A549 (cell line): ENCODE results near the gene ARHGEF16. TPM values are rescaled to one million over a fixed set of nuclear protein-coding genes. Genes with fewer than 3 reads are reported as not detected.

Experiments used
- ATAC-seq, 2 experiments: fragments of 200-7000 bp in 1 of 2; fragments of >200 bp in 1 of 2; cut with Nextera tagmentation in 1 of 2; cut with Tn5 transposase in 1 of 2; 3 replicates each; pipeline versions ENCODE4 v1.8.0 to v1.9.1; 2018 to 2020; ENCODE audit warnings: mild to moderate bottlenecking in 1 of 2, moderate library complexity in 1 of 2
- CTCF ChIA-PET: fragments of 300-600 bp; sonication (Branson Sonifier 250); formaldehyde crosslinking; extraction: SDS; loops from one replicate; lab custom pipeline; 2021; ENCODE audit warnings: antibody characterized with exemption, inconsistent platforms; lab: Yijun Ruan, JAX
- POLR2A ChIA-PET: fragments of 350-600 bp; formaldehyde crosslinking; extraction: SDS; loops from one replicate; lab custom pipeline; 2021; ENCODE audit warnings: antibody characterized with exemption, inconsistent platforms; lab: Yijun Ruan, JAX
- DNase-seq, 2 experiments: peaks; one replicate each; pipeline versions ENCODE4 v3.0.0 to v3.0.0-alpha.2; 2011 to 2016; ENCODE audit warnings: low read depth in 1 of 2, low spot score in 1 of 2
- FAIRE-seq: peaks from 2 replicates; lab custom pipeline; 2011; peaks lifted over from hg19 to GRCh38; lab: Jason Lieb, UNC
- H3K27ac ChIP-seq, 2 experiments: fragments of >200 bp; sonication (Bioruptor Twin); formaldehyde crosslinking; 3 replicates each; pipeline ENCODE4 v1.5.1; 2016 to 2017
- H3K4me1 ChIP-seq: fragments of >200 bp; sonication (Bioruptor Twin); formaldehyde crosslinking; 3 replicates; pipeline ENCODE4 v1.6.1; 2016
- H3K4me2 ChIP-seq: fragments of >200 bp; sonication (Bioruptor Twin); formaldehyde crosslinking; 3 replicates; pipeline ENCODE4 v1.6.1; 2016
- H3K4me3 ChIP-seq: fragments of >200 bp; sonication (Bioruptor Twin); formaldehyde crosslinking; 3 replicates; pipeline ENCODE4 v1.5.1; 2016
- H3K9me3 ChIP-seq: fragments of >200 bp; sonication (Bioruptor Twin); formaldehyde crosslinking; 3 replicates; pipeline ENCODE4 v1.6.1; 2016
- CBX8 ChIP-seq: fragments of 200-600 bp; sonication (generic); IDR thresholded peaks from 2 replicates; pipeline ENCODE4 v1.6.1; 2016
- CEBPB ChIP-seq, 2 experiments: fragments of >200 bp in 1 of 2; sonication (Bioruptor Twin) in 1 of 2; formaldehyde crosslinking in 1 of 2; IDR thresholded peaks; 2 replicates each; pipeline ENCODE4 v1.6.1; 2012 to 2016
- CHD2 ChIP-seq: fragments of 150-350 bp; IDR thresholded peaks from 2 replicates; pipeline ENCODE4 v1.6.1; 2014; ENCODE audit warnings: low read length; ENCODE audit not compliant: partially characterized antibody
- FOSB ChIP-seq: fragments of 250-450 bp; sonication (Bioruptor Pico); IDR thresholded peaks from 2 replicates; pipeline ENCODE4 v1.5.0; 2020; ENCODE audit warnings: mild to moderate bottlenecking, moderate library complexity
- KDM5A ChIP-seq: fragments of 200-600 bp; sonication (generic); IDR thresholded peaks from 2 replicates; pipeline ENCODE4 v1.6.1; 2016; ENCODE audit warnings: antibody characterized with exemption, mild to moderate bottlenecking
- NFE2L2 ChIP-seq: fragments of 150-350 bp; conservative IDR thresholded peaks from 2 replicates; pipeline ENCODE4 v1.6.1; 2014; ENCODE audit warnings: low read length
- NPAS2 ChIP-seq: fragments of 250-450 bp; sonication (Bioruptor Pico); IDR thresholded peaks from 2 replicates; pipeline ENCODE4 v1.8.0; 2022; ENCODE audit warnings: mild to moderate bottlenecking, moderate library complexity, borderline replicate concordance
- NR3C1 ChIP-seq: fragments of >200 bp; sonication (Bioruptor Twin); formaldehyde crosslinking; IDR thresholded peaks from 3 replicates; pipeline ENCODE4 v1.6.1; 2017
- RAD21 ChIP-seq, 2 experiments: fragments of >200 bp in 1 of 2; sonication (Bioruptor Twin) in 1 of 2; formaldehyde crosslinking in 1 of 2; IDR thresholded peaks in 1 of 2; conservative IDR thresholded peaks in 1 of 2; 2 replicates in 1 of 2; 3 replicates in 1 of 2; pipeline ENCODE4 v1.6.1; 2012 to 2018; ENCODE audit warnings: inconsistent platforms in 1 of 2
- RCOR1 ChIP-seq: fragments of 150-350 bp; IDR thresholded peaks from 2 replicates; pipeline ENCODE4 v1.6.1; 2014; ENCODE audit warnings: antibody characterized with exemption, low read length, low read depth
- RNF2 ChIP-seq: fragments of 200-600 bp; sonication (generic); IDR thresholded peaks from 2 replicates; pipeline ENCODE4 v1.6.1; 2016; ENCODE audit warnings: low read depth, mild to moderate bottlenecking, antibody characterized with exemption, moderate library complexity, borderline replicate concordance
- SMC3 ChIP-seq: fragments of >200 bp; sonication (Bioruptor Twin); formaldehyde crosslinking; IDR thresholded peaks from 3 replicates; pipeline ENCODE4 v1.6.1; 2018; ENCODE audit warnings: inconsistent platforms
- SREBF2 ChIP-seq: fragments of 450-650 bp; IDR thresholded peaks from 2 replicates; pipeline ENCODE4 v1.6.1; 2014; ENCODE audit warnings: mild to moderate bottlenecking, moderate library complexity
- ZFP36 ChIP-seq: fragments of 450-650 bp; IDR thresholded peaks from 2 replicates; pipeline ENCODE4 v1.6.1; 2014; ENCODE audit warnings: borderline replicate concordance; ENCODE audit not compliant: partially characterized antibody
- ZNF302 ChIP-seq: fragments of 250-450 bp; sonication (Bioruptor Pico); IDR thresholded peaks from 2 replicates; pipeline ENCODE4 v1.9.0; 2021; ENCODE audit warnings: inconsistent platforms, mild to moderate bottlenecking, moderate library complexity
- WGBS: methylation state at CpG from one replicate; pipeline ENCODE4 v1.1.6; 2017; ENCODE audit errors: missing lambda C conversion rate; 5-methylcytosine and 5-hydroxymethylcytosine counted together
- polyA plus RNA-seq, 4 experiments: library from polyadenylated mRNA; depleted of rRNA in 3 of 4; stranded (reverse); fragments of >200 nt; fragmentation: RNase III in 1 of 4; extraction: RNeasy Plus Mini Kit Qiagen cat#74134 plus additional on column Dnase treatment in 1 of 4; gene quantifications; 2 replicates in 3 of 4; 3 replicates in 1 of 4; pipeline ENCODE4 v1.2.3, GENCODE V29; 2011 to 2017
- TF ChIP-seq, protein P1 (sequence below): IDR thresholded peaks from 2 replicates; pipeline ENCODE4 v1.6.1; 2012
- TF ChIP-seq, protein P2 (sequence below): fragments of 150-350 bp; IDR thresholded peaks from 2 replicates; pipeline ENCODE4 v1.6.1; 2014; ENCODE audit warnings: low read depth, mild to moderate bottlenecking, low read length
- TF ChIP-seq, protein P3 (sequence below): fragments of 250-450 bp; sonication (Bioruptor Pico); IDR thresholded peaks from 2 replicates; pipeline ENCODE4 v1.5.0; 2021; ENCODE audit warnings: mild to moderate bottlenecking, moderate library complexity, borderline replicate concordance
- TF ChIP-seq, protein P4 (sequence below): IDR thresholded peaks from 2 replicates; pipeline ENCODE4 v1.6.1; 2012
- TF ChIP-seq, protein P5 (sequence below): IDR thresholded peaks from 2 replicates; pipeline ENCODE4 v1.6.1; 2012; ENCODE audit warnings: low read depth, borderline replicate concordance

The ARHGEF16 gene
- polyA plus RNA-seq, 2 of the 4 experiments (the other 2 are of a cell fraction) = 1.4 to 3.2 TPM

DNA sequence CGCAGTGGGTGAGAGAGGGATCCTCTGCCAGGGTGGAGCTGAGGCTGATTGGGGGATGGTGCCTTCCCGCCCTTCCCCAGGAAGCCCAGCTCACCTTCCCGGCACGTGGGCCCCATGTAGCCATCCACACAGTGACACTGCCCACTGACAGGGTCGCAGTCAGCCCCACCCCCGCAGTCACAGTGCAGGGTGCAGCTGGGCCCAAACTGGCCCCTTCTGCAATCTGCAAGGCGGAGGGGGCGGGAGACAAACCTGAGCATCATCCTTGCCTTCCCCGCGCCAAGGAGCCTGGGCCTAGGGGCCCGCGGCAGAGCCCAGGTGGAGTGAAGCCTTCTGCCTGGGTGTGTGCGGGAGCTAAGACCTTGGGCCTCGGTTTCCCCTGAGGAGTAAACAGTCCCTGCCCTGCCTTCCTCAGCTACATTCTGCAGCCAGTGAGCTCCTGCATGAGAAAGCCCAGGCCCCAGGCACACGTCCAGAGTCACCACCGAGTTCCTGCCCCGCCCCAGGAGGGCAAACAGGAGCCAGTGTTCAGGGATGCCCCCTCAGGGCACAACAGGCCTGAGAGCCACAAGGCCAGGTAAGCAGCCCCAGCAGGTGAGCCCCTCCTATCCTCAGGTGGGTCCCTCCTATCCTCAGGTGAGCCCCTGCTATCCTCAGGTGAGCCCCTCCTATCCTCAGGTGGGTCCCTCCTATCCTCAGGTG is 38.2 kb downstream of the ARHGEF16 start:
- H3K4me1 ChIP-seq = peaks cover 3% of the 10 kb centered on the region; the same call in 1 of the 3 replicates
- TF ChIP-seq FOSB (CRISPR knock-in tag) (no peak), RCOR1 (no peak), KDM5A (no peak), SMC3 (no peak), NFE2L2 (no peak), CHD2 (no peak), RNF2 (no peak), CBX8 (no peak), NR3C1 (no peak), ZNF302 (no peak), ZFP36 (no peak), RAD21 (conservative IDR thresholded peaks at IDR 0.05 in 1 of 2, IDR thresholded peaks at IDR 0.05 in 1 of 2) (no peak), SREBF2 (no peak), CEBPB (IDR thresholded peaks at IDR 0.05) (no peak), NPAS2 (CRISPR knock-in tag) (no peak)
- TF ChIP-seq, protein P1, sequence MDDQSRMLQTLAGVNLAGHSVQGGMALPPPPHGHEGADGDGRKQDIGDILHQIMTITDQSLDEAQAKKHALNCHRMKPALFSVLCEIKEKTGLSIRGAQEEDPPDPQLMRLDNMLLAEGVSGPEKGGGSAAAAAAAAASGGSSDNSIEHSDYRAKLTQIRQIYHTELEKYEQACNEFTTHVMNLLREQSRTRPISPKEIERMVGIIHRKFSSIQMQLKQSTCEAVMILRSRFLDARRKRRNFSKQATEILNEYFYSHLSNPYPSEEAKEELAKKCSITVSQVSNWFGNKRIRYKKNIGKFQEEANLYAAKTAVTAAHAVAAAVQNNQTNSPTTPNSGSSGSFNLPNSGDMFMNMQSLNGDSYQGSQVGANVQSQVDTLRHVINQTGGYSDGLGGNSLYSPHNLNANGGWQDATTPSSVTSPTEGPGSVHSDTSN = no peak
- TF ChIP-seq, protein P2, sequence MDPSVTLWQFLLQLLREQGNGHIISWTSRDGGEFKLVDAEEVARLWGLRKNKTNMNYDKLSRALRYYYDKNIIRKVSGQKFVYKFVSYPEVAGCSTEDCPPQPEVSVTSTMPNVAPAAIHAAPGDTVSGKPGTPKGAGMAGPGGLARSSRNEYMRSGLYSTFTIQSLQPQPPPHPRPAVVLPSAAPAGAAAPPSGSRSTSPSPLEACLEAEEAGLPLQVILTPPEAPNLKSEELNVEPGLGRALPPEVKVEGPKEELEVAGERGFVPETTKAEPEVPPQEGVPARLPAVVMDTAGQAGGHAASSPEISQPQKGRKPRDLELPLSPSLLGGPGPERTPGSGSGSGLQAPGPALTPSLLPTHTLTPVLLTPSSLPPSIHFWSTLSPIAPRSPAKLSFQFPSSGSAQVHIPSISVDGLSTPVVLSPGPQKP = no peak
- TF ChIP-seq, protein P3, sequence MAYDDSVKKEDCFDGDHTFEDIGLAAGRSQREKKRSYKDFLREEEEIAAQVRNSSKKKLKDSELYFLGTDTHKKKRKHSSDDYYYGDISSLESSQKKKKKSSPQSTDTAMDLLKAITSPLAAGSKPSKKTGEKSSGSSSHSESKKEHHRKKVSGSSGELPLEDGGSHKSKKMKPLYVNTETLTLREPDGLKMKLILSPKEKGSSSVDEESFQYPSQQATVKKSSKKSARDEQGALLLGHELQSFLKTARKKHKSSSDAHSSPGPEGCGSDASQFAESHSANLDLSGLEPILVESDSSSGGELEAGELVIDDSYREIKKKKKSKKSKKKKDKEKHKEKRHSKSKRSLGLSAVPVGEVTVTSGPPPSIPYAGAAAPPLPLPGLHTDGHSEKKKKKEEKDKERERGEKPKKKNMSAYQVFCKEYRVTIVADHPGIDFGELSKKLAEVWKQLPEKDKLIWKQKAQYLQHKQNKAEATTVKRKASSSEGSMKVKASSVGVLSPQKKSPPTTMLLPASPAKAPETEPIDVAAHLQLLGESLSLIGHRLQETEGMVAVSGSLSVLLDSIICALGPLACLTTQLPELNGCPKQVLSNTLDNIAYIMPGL (CRISPR knock-in tag) = no peak
- TF ChIP-seq, protein P4, sequence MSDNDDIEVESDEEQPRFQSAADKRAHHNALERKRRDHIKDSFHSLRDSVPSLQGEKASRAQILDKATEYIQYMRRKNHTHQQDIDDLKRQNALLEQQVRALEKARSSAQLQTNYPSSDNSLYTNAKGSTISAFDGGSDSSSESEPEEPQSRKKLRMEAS = no peak
- TF ChIP-seq, protein P5, sequence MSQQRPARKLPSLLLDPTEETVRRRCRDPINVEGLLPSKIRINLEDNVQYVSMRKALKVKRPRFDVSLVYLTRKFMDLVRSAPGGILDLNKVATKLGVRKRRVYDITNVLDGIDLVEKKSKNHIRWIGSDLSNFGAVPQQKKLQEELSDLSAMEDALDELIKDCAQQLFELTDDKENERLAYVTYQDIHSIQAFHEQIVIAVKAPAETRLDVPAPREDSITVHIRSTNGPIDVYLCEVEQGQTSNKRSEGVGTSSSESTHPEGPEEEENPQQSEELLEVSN = no peak
- TF ChIP-seq, all 56 proteins: peak for 0
- Histone ChIP-seq H3K27ac (no peak overlapping the region), H3K4me2 (no peak overlapping the region), H3K9me3 (peaks cover 4% of the 10 kb centered on the region; the same call in 1 of the 3 replicates), H3K4me3 (no peak overlapping the region)
- ChIA-PET CTCF (interaction anchor here (0.5 to 2.0 kb wide), 15 partner anchors 9 to 232 kb away, joined by 3 to 12 read pairs (median 4); no protein-coding TSS in a partner anchor), POLR2A (no interaction called here)
- DNase-seq = no peak
- no peak for FAIRE-seq
- ATAC-seq = no peak
- 78% methylated on average over 9 of the region's 17 CpGs for WGBS
